DND-41 (cell line): Measurements from ENCODE around the gene FNDC3B.

Source experiments
- ATAC-seq: fragments of 200-7000 bp; cut with Tn5 transposase; 3 replicates; pipeline ENCODE4 v1.9.1; 2021; ENCODE audit warnings: low read depth; ENCODE audit not compliant: insufficient read depth
- DNase-seq: peaks from one replicate; pipeline ENCODE4 v3.0.0-alpha.2; 2020
- H2AFZ ChIP-seq: 2 replicates; pipeline ENCODE4 v1.6.0; 2012; ENCODE audit warnings: low read depth, low read length
- H3K27ac ChIP-seq: 2 replicates; pipeline ENCODE4 v1.5.1; 2012; ENCODE audit warnings: low read length, inconsistent platforms
- H3K27me3 ChIP-seq: fragments of 200-600 bp; sonication (generic); 2 replicates; pipeline ENCODE4 v1.6.0; 2012; ENCODE audit warnings: low read length, mild to moderate bottlenecking, inconsistent platforms; ENCODE audit not compliant: insufficient read depth, poor library complexity
- H3K36me3 ChIP-seq: 2 replicates; pipeline ENCODE4 v1.5.1; 2012; ENCODE audit warnings: low read length, inconsistent platforms; ENCODE audit not compliant: insufficient read depth
- H3K4me1 ChIP-seq: 2 replicates; pipeline ENCODE4 v1.5.1; 2012; ENCODE audit warnings: mild to moderate bottlenecking, low read length; ENCODE audit not compliant: insufficient read depth
- H3K4me2 ChIP-seq: 2 replicates; pipeline ENCODE4 v1.6.0; 2012; ENCODE audit warnings: mild to moderate bottlenecking, moderate library complexity, low read length, inconsistent platforms; ENCODE audit not compliant: insufficient read depth
- H3K4me3 ChIP-seq, 2 experiments: fragments of 200-600 bp in 1 of 2; shearing (Covaris generic) in 1 of 2; 2 replicates each; pipeline ENCODE4 v1.5.1; 2012 to 2016; ENCODE audit warnings: inconsistent platforms in 2 of 2, low read length in 2 of 2, mild to moderate bottlenecking in 2 of 2, low read depth in 1 of 2, moderate library complexity in 1 of 2
- H3K79me2 ChIP-seq: 2 replicates; pipeline ENCODE4 v1.6.0; 2012; ENCODE audit warnings: low read length, inconsistent platforms; ENCODE audit not compliant: insufficient read depth
- H3K9ac ChIP-seq: 2 replicates; pipeline ENCODE4 v1.6.0; 2012; ENCODE audit warnings: low read depth, mild to moderate bottlenecking, inconsistent platforms, low read length, moderate library complexity
- H3K9me3 ChIP-seq: 2 replicates; pipeline ENCODE4 v1.5.1; 2012; ENCODE audit warnings: low read length, moderate library complexity, mild to moderate bottlenecking, inconsistent platforms; ENCODE audit not compliant: insufficient read depth, severe bottlenecking
- H4K20me1 ChIP-seq: 2 replicates; pipeline ENCODE4 v1.6.0; 2012; ENCODE audit warnings: low read length; ENCODE audit not compliant: insufficient read depth
- EZH2 ChIP-seq: IDR thresholded peaks from 3 replicates; pipeline ENCODE4 v1.6.1; 2012; ENCODE audit warnings: borderline replicate concordance, low read depth, mild to moderate bottlenecking, moderate library complexity, low read length, inconsistent platforms; ENCODE audit not compliant: severe bottlenecking
- TF ChIP-seq, protein P1 (sequence below): IDR thresholded peaks from 2 replicates; pipeline ENCODE4 v1.5.1; 2012; ENCODE audit warnings: borderline replicate concordance, low read length, moderate library complexity, mild to moderate bottlenecking; ENCODE audit not compliant: poor library complexity, severe bottlenecking; ENCODE audit errors: extremely low read depth

FNDC3B gene

DNA sequence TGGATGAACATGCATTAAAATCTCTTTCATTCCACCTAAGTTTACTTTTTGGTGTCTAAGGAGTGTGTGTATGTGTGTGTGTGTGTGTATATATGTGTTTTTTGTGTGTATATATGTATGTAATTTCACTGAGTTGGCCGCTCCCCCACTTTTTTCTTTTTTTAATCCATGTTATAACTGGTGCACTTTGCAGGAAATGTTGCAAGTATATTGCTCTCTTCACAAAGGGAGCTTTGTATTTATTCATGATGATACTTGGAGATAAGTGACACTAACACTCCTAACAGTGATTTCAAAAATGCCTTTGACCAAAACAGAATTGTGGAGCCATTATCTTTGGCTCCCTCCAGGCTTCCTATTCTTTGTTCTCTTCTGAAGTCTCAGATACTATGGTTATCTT, 95.8 kb downstream of the FNDC3B start:
- Histone ChIP-seq H3K79me2 (no peaks in the 10 kb centered on the region), H3K4me1 (peaks cover 5% of the 10 kb centered on the region; the same call in 1 of the 2 replicates), H3K9me3 (no peaks in the 10 kb centered on the region), H3K9ac (no peak overlapping the region), H3K36me3 (no peaks in the 10 kb centered on the region), H4K20me1 (no peaks in the 10 kb centered on the region), H3K27me3 (no peaks in the 10 kb centered on the region), H3K4me3 (no peak overlapping the region), H3K27ac (no peak overlapping the region), H3K4me2 (no peak overlapping the region), H2AFZ (no peak overlapping the region)
- ATAC-seq = no peak
- no peak for DNase-seq
- TF ChIP-seq, protein P1, sequence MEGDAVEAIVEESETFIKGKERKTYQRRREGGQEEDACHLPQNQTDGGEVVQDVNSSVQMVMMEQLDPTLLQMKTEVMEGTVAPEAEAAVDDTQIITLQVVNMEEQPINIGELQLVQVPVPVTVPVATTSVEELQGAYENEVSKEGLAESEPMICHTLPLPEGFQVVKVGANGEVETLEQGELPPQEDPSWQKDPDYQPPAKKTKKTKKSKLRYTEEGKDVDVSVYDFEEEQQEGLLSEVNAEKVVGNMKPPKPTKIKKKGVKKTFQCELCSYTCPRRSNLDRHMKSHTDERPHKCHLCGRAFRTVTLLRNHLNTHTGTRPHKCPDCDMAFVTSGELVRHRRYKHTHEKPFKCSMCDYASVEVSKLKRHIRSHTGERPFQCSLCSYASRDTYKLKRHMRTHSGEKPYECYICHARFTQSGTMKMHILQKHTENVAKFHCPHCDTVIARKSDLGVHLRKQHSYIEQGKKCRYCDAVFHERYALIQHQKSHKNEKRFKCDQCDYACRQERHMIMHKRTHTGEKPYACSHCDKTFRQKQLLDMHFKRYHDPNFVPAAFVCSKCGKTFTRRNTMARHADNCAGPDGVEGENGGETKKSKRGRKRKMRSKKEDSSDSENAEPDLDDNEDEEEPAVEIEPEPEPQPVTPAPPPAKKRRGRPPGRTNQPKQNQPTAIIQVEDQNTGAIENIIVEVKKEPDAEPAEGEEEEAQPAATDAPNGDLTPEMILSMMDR = no peak
- no peak for TF ChIP-seq EZH2

DNA sequence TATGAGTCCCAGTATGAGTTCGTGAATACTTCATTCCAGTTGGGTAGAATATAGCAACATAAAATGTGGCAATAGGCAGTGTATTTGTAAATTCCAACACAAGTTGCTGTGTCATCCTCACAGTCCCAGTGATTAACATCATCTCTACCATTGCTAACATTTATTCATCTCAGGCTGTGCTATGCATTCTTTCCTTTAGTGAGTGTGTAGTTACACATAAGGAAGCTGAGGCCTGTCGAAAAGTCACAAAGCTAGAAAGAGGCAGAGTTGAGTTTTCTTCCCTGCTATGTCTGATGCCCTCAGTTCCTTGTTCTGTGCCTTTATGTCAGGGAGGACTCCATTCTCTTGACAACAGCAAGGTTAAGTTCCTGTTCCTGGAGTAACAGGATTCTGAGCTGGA, 96.4 kb downstream of the FNDC3B start:
- Histone ChIP-seq H3K9ac (no peak overlapping the region), H3K4me2 (no peak overlapping the region), H3K9me3 (no peaks in the 10 kb centered on the region), H4K20me1 (no peaks in the 10 kb centered on the region), H3K27ac (no peak overlapping the region), H3K27me3 (no peaks in the 10 kb centered on the region), H3K36me3 (no peaks in the 10 kb centered on the region), H3K79me2 (no peaks in the 10 kb centered on the region), H2AFZ (no peak overlapping the region), H3K4me3 (no peak overlapping the region), H3K4me1 (peaks cover 5% of the 10 kb centered on the region; the same call in 1 of the 2 replicates)
- DNase-seq = no peak
- ATAC-seq = no peak
- TF ChIP-seq, protein P1 = no peak
- no peak for TF ChIP-seq EZH2

DNA sequence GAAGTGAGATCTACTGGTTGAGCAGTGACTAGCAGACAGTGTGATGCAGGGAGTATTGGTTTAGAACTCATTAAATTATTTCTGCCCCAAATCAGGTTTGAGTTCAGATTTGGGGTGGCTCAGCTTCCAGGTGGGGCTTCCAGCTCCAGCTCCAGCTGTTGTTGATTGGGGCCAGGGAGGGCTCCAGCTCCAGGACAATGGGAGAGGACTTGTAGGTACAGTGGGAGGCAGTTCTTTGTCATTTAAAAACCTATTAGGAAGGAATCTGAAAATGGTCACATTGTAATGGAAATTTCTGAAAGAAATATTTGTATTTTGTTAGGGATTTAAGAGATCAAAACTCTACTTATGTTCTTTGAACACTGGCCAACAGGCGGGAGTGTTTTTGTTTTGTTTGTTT, 97.0 kb downstream of the FNDC3B start:
- Histone ChIP-seq H3K27me3 (no peaks in the 10 kb centered on the region), H3K4me2 (no peak overlapping the region), H3K79me2 (no peaks in the 10 kb centered on the region), H3K4me3 (no peak overlapping the region), H3K36me3 (no peaks in the 10 kb centered on the region), H3K9me3 (no peaks in the 10 kb centered on the region), H3K27ac (no peak overlapping the region), H2AFZ (no peak overlapping the region), H4K20me1 (no peaks in the 10 kb centered on the region), H3K9ac (no peak overlapping the region), H3K4me1 (peaks cover 5% of the 10 kb centered on the region; the same call in 1 of the 2 replicates)
- DNase-seq = no peak
- TF ChIP-seq, protein P1 = no peak
- TF ChIP-seq EZH2 = no peak
- no peak for ATAC-seq
